ENCODE results near the gene TUBE1. TPM values are rescaled to one million over a fixed set of nuclear protein-coding genes. Genes with fewer than 3 reads are reported as not detected.

The TUBE1 gene
- total RNA-seq, 6 donors from 2014 or later: 12.5 to 48.6 (median 21.0) TPM

DNA sequence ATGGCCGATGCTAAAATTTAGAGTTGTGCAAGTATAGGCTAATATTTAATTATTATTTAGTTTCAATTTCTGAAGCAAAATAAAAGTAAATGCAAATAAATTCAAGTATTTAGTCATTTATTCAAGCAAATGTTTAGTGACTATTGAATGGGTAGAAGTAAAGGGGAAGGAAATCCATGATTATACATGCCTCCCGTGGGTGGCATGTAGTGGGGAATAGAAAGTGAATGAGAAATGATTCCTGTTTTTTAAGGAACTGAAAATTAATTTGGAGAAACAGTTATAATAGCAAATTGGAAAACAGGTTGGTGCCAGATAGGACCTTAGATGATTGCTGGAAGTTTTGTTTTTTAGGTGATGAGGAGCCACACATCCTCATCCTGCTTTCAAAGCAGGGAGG lies 35.5 kb upstream of the TUBE1 start:
- Histone ChIP-seq H3K36me3 (peaks cover 0 to 76% (median 3%) of the 10 kb centered on the region in 4 donors), H3K27me3 (no peaks in the 10 kb centered on the region), H3K27ac (no peak overlapping the region), H3K9me3 (no peaks in the 10 kb centered on the region), H3K4me3 (no peak overlapping the region), H3K4me1 (no peaks in the 10 kb centered on the region)
- DNase-seq (no peak), ATAC-seq (ENCODE audit: low FRiP score in 2 of 2) (no peak)
- WGBS, 2 donors: 69% methylated on average over 2 of the region's 2 CpGs
- TF ChIP-seq POLR2AphosphoS5 (IDR thresholded peaks at IDR 0.05): no peak
- TF ChIP-seq, protein P1, sequence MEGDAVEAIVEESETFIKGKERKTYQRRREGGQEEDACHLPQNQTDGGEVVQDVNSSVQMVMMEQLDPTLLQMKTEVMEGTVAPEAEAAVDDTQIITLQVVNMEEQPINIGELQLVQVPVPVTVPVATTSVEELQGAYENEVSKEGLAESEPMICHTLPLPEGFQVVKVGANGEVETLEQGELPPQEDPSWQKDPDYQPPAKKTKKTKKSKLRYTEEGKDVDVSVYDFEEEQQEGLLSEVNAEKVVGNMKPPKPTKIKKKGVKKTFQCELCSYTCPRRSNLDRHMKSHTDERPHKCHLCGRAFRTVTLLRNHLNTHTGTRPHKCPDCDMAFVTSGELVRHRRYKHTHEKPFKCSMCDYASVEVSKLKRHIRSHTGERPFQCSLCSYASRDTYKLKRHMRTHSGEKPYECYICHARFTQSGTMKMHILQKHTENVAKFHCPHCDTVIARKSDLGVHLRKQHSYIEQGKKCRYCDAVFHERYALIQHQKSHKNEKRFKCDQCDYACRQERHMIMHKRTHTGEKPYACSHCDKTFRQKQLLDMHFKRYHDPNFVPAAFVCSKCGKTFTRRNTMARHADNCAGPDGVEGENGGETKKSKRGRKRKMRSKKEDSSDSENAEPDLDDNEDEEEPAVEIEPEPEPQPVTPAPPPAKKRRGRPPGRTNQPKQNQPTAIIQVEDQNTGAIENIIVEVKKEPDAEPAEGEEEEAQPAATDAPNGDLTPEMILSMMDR (IDR thresholded peaks at IDR 0.05): no peak
- TF ChIP-seq EP300 (IDR thresholded peaks at IDR 0.05): no peak
- no peak for TF ChIP-seq POLR2A (IDR thresholded peaks at IDR 0.05)

DNA sequence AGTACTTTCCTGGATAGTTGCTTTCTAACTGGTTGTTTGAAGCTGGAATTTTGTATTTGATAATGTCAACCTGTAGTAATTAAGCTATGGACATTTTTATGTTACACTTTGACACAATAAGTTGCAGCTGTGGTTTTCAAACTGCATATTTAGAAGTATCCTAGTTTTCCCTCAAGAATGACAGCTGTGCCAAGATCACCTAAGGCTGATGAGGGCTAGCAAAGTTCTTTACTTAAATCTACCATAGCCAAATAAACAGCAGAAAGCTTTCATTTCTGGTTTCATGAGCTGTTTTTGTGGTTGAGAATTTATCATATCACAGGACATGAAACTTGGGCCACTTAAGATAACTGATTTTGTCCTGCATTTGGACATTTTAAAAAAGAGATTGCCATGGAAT lies 30.8 kb upstream of the TUBE1 start:
- Histone ChIP-seq H3K4me3 (no peak overlapping the region), H3K27me3 (no peaks in the 10 kb centered on the region), H3K4me1 (no peaks in the 10 kb centered on the region), H3K9me3 (no peaks in the 10 kb centered on the region), H3K36me3 (peaks cover 0 to 85% (median 4%) of the 10 kb centered on the region in 4 donors), H3K27ac (no peak overlapping the region)
- ATAC-seq (ENCODE audit: low FRiP score in 2 of 2) (no peak), DNase-seq (no peak)
- TF ChIP-seq POLR2A (IDR thresholded peaks at IDR 0.05): no peak
- TF ChIP-seq POLR2AphosphoS5 (IDR thresholded peaks at IDR 0.05): no peak
- TF ChIP-seq, protein P1 (IDR thresholded peaks at IDR 0.05): no peak
- TF ChIP-seq EP300 (IDR thresholded peaks at IDR 0.05): no peak

DNA sequence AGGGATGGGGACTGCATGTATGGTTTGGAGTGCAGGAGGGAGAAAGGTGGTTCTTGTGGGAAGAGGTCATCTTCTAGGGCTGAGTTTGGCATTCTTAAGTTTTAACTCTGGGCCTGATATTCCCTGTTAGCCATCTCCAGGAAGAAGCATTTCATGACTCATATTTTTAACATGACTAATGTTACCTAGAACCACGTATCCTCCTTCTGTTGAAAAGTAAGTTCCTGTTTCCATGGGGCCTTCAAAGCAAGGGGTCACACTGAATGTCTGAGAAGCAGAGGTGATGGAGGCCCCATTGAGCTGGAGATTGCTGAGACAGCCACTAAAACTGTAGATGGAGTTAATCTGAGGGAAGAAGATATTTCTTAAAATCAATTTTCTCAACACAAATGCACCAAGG lies 30.3 kb upstream of the TUBE1 start:
- DNase-seq (no peak), ATAC-seq (ENCODE audit: low FRiP score in 2 of 2) (no peak)
- Histone ChIP-seq H3K9me3 (no peaks in the 10 kb centered on the region), H3K36me3 (peaks cover 0 to 85% (median 4%) of the 10 kb centered on the region in 4 donors), H3K4me1 (no peaks in the 10 kb centered on the region), H3K27ac (no peak overlapping the region), H3K4me3 (no peak overlapping the region), H3K27me3 (no peaks in the 10 kb centered on the region)
- no peak for TF ChIP-seq EP300 (IDR thresholded peaks at IDR 0.05)
- TF ChIP-seq POLR2AphosphoS5 (IDR thresholded peaks at IDR 0.05): no peak
- TF ChIP-seq, protein P1 (IDR thresholded peaks at IDR 0.05): no peak
- TF ChIP-seq POLR2A (IDR thresholded peaks at IDR 0.05): no peak
- 47 to 71% methylated on average over 1 of the region's 1 CpG for WGBS, 2 donors

DNA sequence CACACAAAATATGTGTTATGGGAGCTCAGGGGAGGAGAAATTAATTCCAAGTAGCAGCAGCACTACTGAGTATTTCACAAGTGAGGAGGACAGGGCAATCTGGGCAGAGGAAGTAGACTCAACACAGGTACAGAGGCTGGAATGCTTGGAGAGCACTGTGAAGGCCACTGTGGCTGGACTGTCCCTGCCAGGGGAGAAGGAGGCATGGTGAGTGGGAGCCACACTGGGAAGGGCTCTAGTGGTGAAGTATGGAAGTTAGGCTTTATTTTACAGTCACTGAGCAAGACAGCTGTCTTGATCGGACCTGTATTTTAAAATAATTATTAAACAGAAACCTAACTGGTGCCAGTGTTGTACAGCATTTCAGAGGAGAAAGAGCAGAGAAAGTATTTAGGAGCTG lies 28.9 kb upstream of the TUBE1 start:
- no peaks in the 10 kb centered on the region for H3K27me3 ChIP-seq
- peaks cover 0 to 85% (median 6%) of the 10 kb centered on the region in 4 donors for H3K36me3 ChIP-seq
- ATAC-seq (ENCODE audit: low FRiP score in 2 of 2) (no peak), DNase-seq (no peak)
- H3K4me3 ChIP-seq: no peak overlapping the region
- H3K4me1 ChIP-seq: no peaks in the 10 kb centered on the region
- TF ChIP-seq, protein P1 (IDR thresholded peaks at IDR 0.05): no peak
- TF ChIP-seq POLR2A (IDR thresholded peaks at IDR 0.05) (no peak), EP300 (IDR thresholded peaks at IDR 0.05) (no peak), POLR2AphosphoS5 (IDR thresholded peaks at IDR 0.05) (no peak)
- WGBS, 2 donors: 69 to 96% methylated on average over 1 of the region's 1 CpG
- H3K27ac ChIP-seq: no peak overlapping the region
- no peaks in the 10 kb centered on the region for H3K9me3 ChIP-seq

DNA sequence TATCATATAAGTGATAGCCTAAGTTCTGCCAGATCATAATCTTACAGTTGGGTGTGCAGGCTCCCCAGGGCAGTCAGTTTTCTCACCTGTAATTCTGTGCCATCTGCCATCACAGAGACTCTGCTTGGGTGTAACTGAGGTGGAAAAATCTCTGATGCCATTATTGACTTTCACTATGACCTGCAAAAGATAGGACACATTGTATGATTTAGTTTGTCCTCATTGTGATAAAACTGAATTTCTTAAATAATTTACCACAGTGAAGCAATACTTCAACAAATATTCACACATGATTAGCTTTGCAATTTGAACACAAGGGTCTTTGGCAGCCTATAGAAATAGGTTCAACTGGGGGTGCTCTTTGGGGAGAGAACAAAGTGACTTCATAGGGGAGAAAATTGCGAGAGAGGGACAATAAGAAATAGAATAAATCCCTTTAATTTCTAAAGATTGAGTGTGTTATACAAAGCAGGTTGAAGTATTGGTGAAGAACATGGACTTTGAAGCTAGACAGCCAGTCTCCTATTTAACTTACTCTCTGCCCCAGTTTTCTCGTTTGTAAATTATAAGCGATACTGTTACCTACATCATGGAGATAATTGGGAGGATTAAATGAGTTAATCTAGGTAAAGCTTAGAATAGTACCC lies 27.4 kb upstream of the TUBE1 start:
- 94% methylated on average over 3 of the region's 3 CpGs for WGBS, 2 donors

More for the DNA sequence above, 27.4 kb upstream of the TUBE1 start:
- ATAC-seq (ENCODE audit: low FRiP score in 2 of 2): no peak
- Histone ChIP-seq H3K27ac (no peak overlapping the region), H3K27me3 (no peaks in the 10 kb centered on the region), H3K4me1 (no peaks in the 10 kb centered on the region), H3K36me3 (peaks cover 0 to 76% (median 4%) of the 10 kb centered on the region in 4 donors), H3K9me3 (no peaks in the 10 kb centered on the region), H3K4me3 (no peak overlapping the region)
- TF ChIP-seq POLR2A (IDR thresholded peaks at IDR 0.05) (no peak), EP300 (IDR thresholded peaks at IDR 0.05) (no peak), POLR2AphosphoS5 (IDR thresholded peaks at IDR 0.05) (no peak)
- TF ChIP-seq, protein P1 (IDR thresholded peaks at IDR 0.05): no peak
- no peak for DNase-seq
